ENCODE measurements around the gene ENPP7.

DNA sequence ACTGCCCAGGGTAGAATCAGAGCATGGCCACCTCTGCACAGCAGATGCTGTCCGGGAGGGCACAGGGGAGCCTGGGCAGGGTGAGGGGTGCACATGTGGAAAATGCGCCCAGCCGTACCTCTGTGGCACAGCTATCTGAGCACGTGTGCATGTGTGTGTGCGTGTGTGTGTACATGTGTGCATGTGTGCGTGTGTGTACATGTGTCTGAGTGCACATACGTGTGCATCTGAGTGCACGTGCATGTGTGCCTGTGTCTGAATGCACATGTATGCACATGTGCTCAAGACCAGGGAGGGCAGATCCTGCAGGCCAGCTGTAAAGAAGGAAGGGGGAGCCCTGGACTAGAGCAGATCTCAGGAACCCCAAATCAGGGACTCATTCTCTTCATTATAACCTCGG, 37.3 kb upstream of the ENPP7 start:
- TF ChIP-seq CTCF (IDR thresholded peaks at IDR 0.05; ENCODE audit: low read length) (no peak), EZH2 (optimal IDR thresholded peaks at IDR 0.05; ENCODE audit: low read depth, low read length) (no peak), EZH2phosphoT487 (IDR thresholded peaks at IDR 0.05; ENCODE audit: low read length) (no peak)
